WTC11 (cell line): ENCODE data around the gene IFIH1. TPM values are rescaled to one million over a fixed set of nuclear protein-coding genes. Genes with fewer than 3 reads are reported as not detected.

Experiments used
- ATAC-seq: fragments of 200-7000 bp; cut with Tn5 transposase; 2 replicates; pipeline ENCODE4 v1.10.0; 2021; ENCODE audit warnings: mild to moderate bottlenecking, moderate library complexity
- CTCF ChIA-PET: fragments of 300-600 bp; sonication (Branson Sonifier 250); formaldehyde crosslinking; loops from one replicate; lab custom pipeline; 2021; ENCODE audit warnings: antibody characterized with exemption; lab: Charles Lee
- POLR2A ChIA-PET: fragments of 350-600 bp; sonication (Branson Sonifier 250); formaldehyde crosslinking; loops from one replicate; lab custom pipeline; 2021; ENCODE audit warnings: antibody characterized with exemption; lab: Charles Lee
- DNase-seq: peaks from one replicate; pipeline ENCODE4 v3.0.0; 2021; ENCODE audit warnings: low spot score
- H3K27ac Mint-ChIP-seq: 2 replicates; pipeline ENCODE4 v1.8.0; 2021; ENCODE audit warnings: mixed read lengths
- H3K27me3 Mint-ChIP-seq: 2 replicates; pipeline ENCODE4 v1.8.0; 2021; ENCODE audit warnings: low read depth, mild to moderate bottlenecking, moderate library complexity, mixed read lengths
- H3K36me3 Mint-ChIP-seq: 2 replicates; pipeline ENCODE4 v1.8.0; 2021; ENCODE audit warnings: mixed read lengths
- H3K4me1 Mint-ChIP-seq: 2 replicates; pipeline ENCODE4 v1.8.0; 2022; ENCODE audit warnings: mixed read lengths
- H3K4me3 Mint-ChIP-seq: 2 replicates; pipeline ENCODE4 v1.8.0; 2021; ENCODE audit warnings: mild to moderate bottlenecking, moderate library complexity, mixed read lengths
- H3K9me3 Mint-ChIP-seq: 2 replicates; pipeline ENCODE4 v1.8.0; 2021; ENCODE audit warnings: mixed read lengths
- CREM ChIP-seq: sonication (generic); formaldehyde crosslinking; IDR thresholded peaks from 2 replicates; pipeline ENCODE4 v1.8.1; 2022; ENCODE audit warnings: mild to moderate bottlenecking, missing genetic modification reagents, moderate library complexity
- CTCF ChIP-seq: fragments of 200-600 bp; IDR thresholded peaks from 2 replicates; pipeline ENCODE4 v1.8.0; 2022; ENCODE audit warnings: antibody characterized with exemption
- ESRRA ChIP-seq: sonication (generic); formaldehyde crosslinking; IDR thresholded peaks from 2 replicates; pipeline ENCODE4 v1.8.1; 2022; ENCODE audit warnings: mild to moderate bottlenecking, missing genetic modification reagents, borderline replicate concordance
- FOXK1 ChIP-seq: sonication (generic); formaldehyde crosslinking; IDR thresholded peaks from 2 replicates; pipeline ENCODE4 v1.8.0; 2022; ENCODE audit warnings: mild to moderate bottlenecking, moderate library complexity, missing genetic modification reagents
- FOXP1 ChIP-seq: sonication (generic); formaldehyde crosslinking; IDR thresholded peaks from 2 replicates; pipeline ENCODE4 v1.8.0; 2022; ENCODE audit warnings: missing genetic modification reagents, mild to moderate bottlenecking, moderate library complexity, borderline replicate concordance
- FOXP4 ChIP-seq: sonication (generic); formaldehyde crosslinking; IDR thresholded peaks from 2 replicates; pipeline ENCODE4 v1.8.0; 2022; ENCODE audit warnings: mild to moderate bottlenecking, missing genetic modification reagents
- HMGA2 ChIP-seq: fragments of 250-450 bp; sonication (Bioruptor Pico); IDR thresholded peaks from 2 replicates; pipeline ENCODE4 v1.4.0; 2021; ENCODE audit warnings: mild to moderate bottlenecking, moderate library complexity
- IRF2 ChIP-seq: sonication (generic); formaldehyde crosslinking; IDR thresholded peaks from 2 replicates; pipeline ENCODE4 v1.8.0; 2022; ENCODE audit warnings: low read depth, missing genetic modification reagents, borderline replicate concordance
- JAZF1 ChIP-seq: fragments of 250-450 bp; sonication (Bioruptor Pico); IDR thresholded peaks from 2 replicates; pipeline ENCODE4 v1.9.0; 2021; ENCODE audit warnings: moderate library complexity, mild to moderate bottlenecking, inconsistent platforms
- NR2C2 ChIP-seq: sonication (generic); formaldehyde crosslinking; IDR thresholded peaks from 2 replicates; pipeline ENCODE4 v1.8.0; 2022; ENCODE audit warnings: mild to moderate bottlenecking, missing genetic modification reagents
- NR3C1 ChIP-seq: sonication (generic); formaldehyde crosslinking; conservative IDR thresholded peaks from 2 replicates; pipeline ENCODE4 v1.8.1; 2023; ENCODE audit warnings: low read depth, mild to moderate bottlenecking, missing genetic modification reagents
- OVOL2 ChIP-seq: fragments of 250-450 bp; sonication (Bioruptor Pico); IDR thresholded peaks from 2 replicates; pipeline ENCODE4 v1.9.0; 2021; ENCODE audit warnings: mild to moderate bottlenecking, borderline replicate concordance
- PRDM15 ChIP-seq: sonication (generic); formaldehyde crosslinking; IDR thresholded peaks from 2 replicates; pipeline ENCODE4 v1.8.0; 2022; ENCODE audit warnings: missing genetic modification reagents
- PREB ChIP-seq: sonication (generic); formaldehyde crosslinking; IDR thresholded peaks from 2 replicates; pipeline ENCODE4 v1.8.1; 2022; ENCODE audit warnings: mild to moderate bottlenecking, missing genetic modification reagents, moderate library complexity, borderline replicate concordance
- TEAD1 ChIP-seq: sonication (generic); formaldehyde crosslinking; IDR thresholded peaks from 2 replicates; pipeline ENCODE4 v1.8.0; 2022; ENCODE audit warnings: mild to moderate bottlenecking, missing genetic modification reagents
- ZBTB21 ChIP-seq: sonication (generic); formaldehyde crosslinking; IDR thresholded peaks from 2 replicates; pipeline ENCODE4 v1.8.1; 2023; ENCODE audit warnings: mild to moderate bottlenecking, missing genetic modification reagents, borderline replicate concordance
- ZNF317 ChIP-seq: sonication (generic); formaldehyde crosslinking; IDR thresholded peaks from 2 replicates; pipeline ENCODE4 v1.8.1; 2023; ENCODE audit warnings: low read depth, mild to moderate bottlenecking, moderate library complexity, missing genetic modification reagents, borderline replicate concordance
- ZNF423 ChIP-seq: fragments of 250-450 bp; sonication (Bioruptor Pico); IDR thresholded peaks from 2 replicates; pipeline ENCODE4 v2.1.2; 2022; ENCODE audit warnings: mild to moderate bottlenecking, moderate library complexity
- total RNA-seq: library from RNA; stranded (reverse); gene quantifications from 3 replicates; pipeline ENCODE4 v1.2.3, GENCODE V29; 2021
- TF ChIP-seq, protein P1 (sequence below): sonication (generic); formaldehyde crosslinking; IDR thresholded peaks from 2 replicates; pipeline ENCODE4 v1.8.1; 2022; ENCODE audit warnings: missing genetic modification reagents, borderline replicate concordance
- TF ChIP-seq, protein P2 (sequence below): fragments of 250-450 bp; sonication (Bioruptor Pico); IDR thresholded peaks from 2 replicates; pipeline ENCODE4 v2.1.2; 2022; ENCODE audit warnings: mild to moderate bottlenecking, moderate library complexity
- TF ChIP-seq, protein P3 (sequence below): fragments of 250-450 bp; sonication (Bioruptor Pico); IDR thresholded peaks from 2 replicates; pipeline ENCODE4 v1.9.0; 2021; ENCODE audit warnings: mild to moderate bottlenecking

Gene IFIH1
- total RNA-seq, 1 experiment from 2014 or later, result 1.3 TPM

DNA sequence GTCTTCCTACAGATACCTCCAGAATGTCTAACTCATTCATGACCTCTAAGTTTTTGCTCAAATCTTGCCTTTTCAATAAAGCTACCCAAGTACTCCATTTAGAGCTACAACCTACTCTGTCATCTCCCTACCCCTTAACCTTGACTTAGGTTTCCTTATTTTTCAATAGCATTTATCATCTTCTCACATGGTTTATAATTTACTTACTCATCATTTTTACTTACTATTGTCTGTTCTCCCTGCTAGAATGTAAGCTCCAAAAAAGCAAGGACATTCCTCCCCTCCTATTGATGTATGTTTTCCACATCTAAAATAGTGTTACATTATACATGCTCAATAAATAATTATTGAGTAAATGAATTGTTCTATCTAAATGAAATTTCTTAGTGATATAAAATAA lies 22.3 kb upstream of the IFIH1 start (continued):
- TF ChIP-seq ZBTB21 (CRISPR knock-in tag), result no peak
- TF ChIP-seq, protein P1, sequence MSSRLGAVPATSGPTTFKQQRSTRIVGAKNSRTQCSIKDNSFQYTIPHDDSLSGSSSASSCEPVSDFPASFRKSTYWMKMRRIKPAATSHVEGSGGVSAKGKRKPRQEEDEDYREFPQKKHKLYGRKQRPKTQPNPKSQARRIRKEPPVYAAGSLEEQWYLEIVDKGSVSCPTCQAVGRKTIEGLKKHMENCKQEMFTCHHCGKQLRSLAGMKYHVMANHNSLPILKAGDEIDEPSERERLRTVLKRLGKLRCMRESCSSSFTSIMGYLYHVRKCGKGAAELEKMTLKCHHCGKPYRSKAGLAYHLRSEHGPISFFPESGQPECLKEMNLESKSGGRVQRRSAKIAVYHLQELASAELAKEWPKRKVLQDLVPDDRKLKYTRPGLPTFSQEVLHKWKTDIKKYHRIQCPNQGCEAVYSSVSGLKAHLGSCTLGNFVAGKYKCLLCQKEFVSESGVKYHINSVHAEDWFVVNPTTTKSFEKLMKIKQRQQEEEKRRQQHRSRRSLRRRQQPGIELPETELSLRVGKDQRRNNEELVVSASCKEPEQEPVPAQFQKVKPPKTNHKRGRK (CRISPR knock-in tag), result no peak
- TF ChIP-seq ESRRA (CRISPR knock-in tag), result no peak
- TF ChIP-seq FOXP1, result no peak
- TF ChIP-seq ZNF317 (CRISPR knock-in tag), result no peak
- no peak for TF ChIP-seq HMGA2 (CRISPR knock-in tag)

DNA sequence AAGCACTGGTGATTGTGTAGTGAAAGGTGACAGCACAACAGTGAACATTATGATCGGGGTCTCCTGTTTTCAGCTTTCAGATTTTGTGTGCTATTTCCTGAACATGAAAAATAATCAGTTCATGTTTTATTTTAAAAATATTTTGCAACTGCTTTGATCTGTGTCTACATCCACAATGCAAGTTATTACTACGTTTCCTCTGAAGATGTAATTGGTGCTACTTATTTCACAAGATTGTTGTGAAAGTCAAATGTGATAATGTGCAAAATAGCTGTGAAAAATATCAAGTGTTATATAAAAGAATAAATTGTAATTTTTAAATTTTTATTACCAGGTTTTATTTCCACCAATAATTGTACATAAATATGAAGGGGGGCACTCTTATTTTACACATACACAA lies 19.4 kb upstream of the IFIH1 start:
- H3K9me3 Mint-ChIP-seq, result no peaks in the 10 kb centered on the region
- H3K4me3 Mint-ChIP-seq, result no peak overlapping the region
- no peaks in the 10 kb centered on the region for H3K4me1 Mint-ChIP-seq
- peaks cover 15% of the 10 kb centered on the region for H3K27me3 Mint-ChIP-seq
- POLR2A ChIA-PET, result no interaction called here
- DNase-seq (no peak), ATAC-seq (no peak)
- CTCF ChIA-PET, result no interaction called here
- H3K36me3 Mint-ChIP-seq, result no peaks in the 10 kb centered on the region
- no peak for TF ChIP-seq FOXP4 (CRISPR knock-in tag)
- TF ChIP-seq, protein P2, sequence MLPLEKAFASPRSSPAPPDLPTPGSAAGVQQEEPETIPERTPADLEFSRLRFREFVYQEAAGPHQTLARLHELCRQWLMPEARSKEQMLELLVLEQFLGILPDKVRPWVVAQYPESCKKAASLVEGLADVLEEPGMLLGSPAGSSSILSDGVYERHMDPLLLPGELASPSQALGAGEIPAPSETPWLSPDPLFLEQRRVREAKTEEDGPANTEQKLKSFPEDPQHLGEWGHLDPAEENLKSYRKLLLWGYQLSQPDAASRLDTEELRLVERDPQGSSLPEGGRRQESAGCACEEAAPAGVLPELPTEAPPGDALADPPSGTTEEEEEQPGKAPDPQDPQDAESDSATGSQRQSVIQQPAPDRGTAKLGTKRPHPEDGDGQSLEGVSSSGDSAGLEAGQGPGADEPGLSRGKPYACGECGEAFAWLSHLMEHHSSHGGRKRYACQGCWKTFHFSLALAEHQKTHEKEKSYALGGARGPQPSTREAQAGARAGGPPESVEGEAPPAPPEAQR (CRISPR knock-in tag), result no peak
- TF ChIP-seq IRF2 (CRISPR knock-in tag), result no peak
- no peak for TF ChIP-seq OVOL2 (CRISPR knock-in tag)
- no peak for TF ChIP-seq TEAD1 (CRISPR knock-in tag)
- TF ChIP-seq ZNF423 (CRISPR knock-in tag), result no peak
- TF ChIP-seq CREM (CRISPR knock-in tag), result no peak
- TF ChIP-seq NR3C1 (CRISPR knock-in tag), result no peak
- no peak for TF ChIP-seq PREB (CRISPR knock-in tag)
- no peak for TF ChIP-seq PRDM15 (CRISPR knock-in tag)
- no peak for TF ChIP-seq FOXK1
- no peak for TF ChIP-seq ZNF317 (CRISPR knock-in tag)
- TF ChIP-seq, protein P3, sequence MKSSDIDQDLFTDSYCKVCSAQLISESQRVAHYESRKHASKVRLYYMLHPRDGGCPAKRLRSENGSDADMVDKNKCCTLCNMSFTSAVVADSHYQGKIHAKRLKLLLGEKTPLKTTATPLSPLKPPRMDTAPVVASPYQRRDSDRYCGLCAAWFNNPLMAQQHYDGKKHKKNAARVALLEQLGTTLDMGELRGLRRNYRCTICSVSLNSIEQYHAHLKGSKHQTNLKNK (CRISPR knock-in tag), result no peak
- TF ChIP-seq JAZF1 (CRISPR knock-in tag), result no peak
- TF ChIP-seq NR2C2 (CRISPR knock-in tag), result no peak
- no peak for TF ChIP-seq CTCF
- H3K27ac Mint-ChIP-seq, result no peak overlapping the region
